C4-2B (cell line): ENCODE results near the gene STAT5B.
"Not testable (repeated sequence)": the region's sequence is repeated elsewhere in the genome, so short reads cannot be mapped to it uniquely, and the experiment has no call there.

Experiments used
- H3K27ac ChIP-seq: fragments of 450-650 bp; 2 replicates; pipeline ENCODE4 v1.5.1; 2017
- ZFX ChIP-seq: fragments of 450-650 bp; IDR thresholded peaks from 2 replicates; pipeline ENCODE4 v1.6.1; 2017
- TF ChIP-seq, protein P1 (sequence below): fragments of 450-650 bp; conservative IDR thresholded peaks from 2 replicates; pipeline ENCODE4 v1.5.1; 2017; ENCODE audit warnings: mild to moderate bottlenecking

STAT5B gene

GRCh38 chr17:42252597-42253550 is 23.3 kb downstream of the STAT5B start:
- H3K27ac ChIP-seq: no peak overlapping the region
- TF ChIP-seq, protein P1, sequence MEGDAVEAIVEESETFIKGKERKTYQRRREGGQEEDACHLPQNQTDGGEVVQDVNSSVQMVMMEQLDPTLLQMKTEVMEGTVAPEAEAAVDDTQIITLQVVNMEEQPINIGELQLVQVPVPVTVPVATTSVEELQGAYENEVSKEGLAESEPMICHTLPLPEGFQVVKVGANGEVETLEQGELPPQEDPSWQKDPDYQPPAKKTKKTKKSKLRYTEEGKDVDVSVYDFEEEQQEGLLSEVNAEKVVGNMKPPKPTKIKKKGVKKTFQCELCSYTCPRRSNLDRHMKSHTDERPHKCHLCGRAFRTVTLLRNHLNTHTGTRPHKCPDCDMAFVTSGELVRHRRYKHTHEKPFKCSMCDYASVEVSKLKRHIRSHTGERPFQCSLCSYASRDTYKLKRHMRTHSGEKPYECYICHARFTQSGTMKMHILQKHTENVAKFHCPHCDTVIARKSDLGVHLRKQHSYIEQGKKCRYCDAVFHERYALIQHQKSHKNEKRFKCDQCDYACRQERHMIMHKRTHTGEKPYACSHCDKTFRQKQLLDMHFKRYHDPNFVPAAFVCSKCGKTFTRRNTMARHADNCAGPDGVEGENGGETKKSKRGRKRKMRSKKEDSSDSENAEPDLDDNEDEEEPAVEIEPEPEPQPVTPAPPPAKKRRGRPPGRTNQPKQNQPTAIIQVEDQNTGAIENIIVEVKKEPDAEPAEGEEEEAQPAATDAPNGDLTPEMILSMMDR: no peak
- TF ChIP-seq ZFX: no peak

DNA sequence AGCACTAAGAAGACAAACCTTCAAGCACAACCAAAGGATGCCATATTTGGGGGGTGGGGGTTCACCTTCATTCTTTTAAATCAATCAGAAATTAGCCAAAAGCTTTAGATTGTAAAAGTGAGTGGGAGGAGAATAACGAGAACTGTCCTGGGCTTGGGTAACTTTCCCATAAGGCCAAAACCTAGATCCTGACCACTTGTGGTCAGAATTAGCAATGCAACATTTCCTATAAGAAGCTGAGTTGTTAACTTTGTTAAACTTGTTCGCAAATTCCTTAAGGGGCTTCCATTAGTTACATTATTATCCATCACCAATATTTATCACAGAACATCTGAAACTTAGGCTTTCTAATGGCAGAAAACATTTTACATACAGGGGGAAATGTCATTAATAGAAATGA is 25.1 kb downstream of the STAT5B start:
- TF ChIP-seq, protein P1: peak; percentile 54
- TF ChIP-seq ZFX: no peak

GRCh38 chr17:42249681-42250446 is 26.3 kb downstream of the STAT5B start:
- H3K27ac ChIP-seq: no peak overlapping the region
- TF ChIP-seq, protein P1: no peak
- no peak for TF ChIP-seq ZFX

More for the DNA sequence above, 25.1 kb downstream of the STAT5B start:
- H3K27ac ChIP-seq: no peak overlapping the region

GRCh38 chr17:42248351-42249179 is 27.6 kb downstream of the STAT5B start:
- H3K27ac ChIP-seq: no peak overlapping the region
- TF ChIP-seq ZFX: no peak
- TF ChIP-seq, protein P1: no peak

DNA sequence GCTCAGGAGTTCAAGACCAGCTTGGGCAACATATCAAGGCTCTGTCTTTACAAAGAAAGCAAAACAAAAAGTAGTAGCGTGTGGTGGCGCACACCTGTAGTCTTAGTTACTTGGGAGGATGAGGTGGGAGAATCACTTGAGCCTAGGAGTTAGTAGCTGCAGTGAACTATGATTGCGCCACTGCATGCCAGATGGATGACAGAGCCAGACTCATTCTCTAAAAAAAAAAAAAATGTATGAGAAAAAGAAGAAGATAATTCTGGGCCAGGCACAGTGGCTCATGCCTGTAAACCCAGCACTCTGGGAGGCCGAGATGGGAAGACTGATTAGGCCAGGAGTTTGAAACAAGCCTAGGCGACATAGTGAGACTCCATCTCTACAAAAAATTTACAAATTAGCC is 28.5 kb downstream of the STAT5B start:
- no peak for TF ChIP-seq ZFX
- TF ChIP-seq, protein P1: no peak
- H3K27ac ChIP-seq: no peak overlapping the region

- no peak overlapping the region for H3K27ac ChIP-seq
- TF ChIP-seq, protein P1: no peak
- no peak for TF ChIP-seq ZFX
These were observed 29.7 kb downstream of the STAT5B start for GRCh38 chr17:42246515-42246914.

GRCh38 chr17:42245183-42245582 is 31.0 kb downstream of the STAT5B start:
- not testable (repeated sequence) for H3K27ac ChIP-seq

GRCh38 chr17:42244116-42244515 is 32.1 kb downstream of the STAT5B start:
- H3K27ac ChIP-seq: not testable (repeated sequence)
